Right renal cortex interstitium (tissue), 3 donors: Measurements from ENCODE around the gene CHAT. TPM values are rescaled to one million over a fixed set of nuclear protein-coding genes. Genes with fewer than 3 reads are reported as not detected.

ENCODE experiments used
- DNase-seq, 3 donors: peaks; one replicate each; pipeline ENCODE4 v3.0.0-alpha.2; 2013; ENCODE audit warnings: low read depth in 3 of 3, low spot score in 2 of 3
- polyA plus RNA-seq, 3 donors: library from polyadenylated mRNA; unstranded; fragments of 120-200 nt; gene quantifications; one replicate each; pipeline ENCODE4 v1.2.1, GENCODE V29; 2013; ENCODE audit not compliant: insufficient read length in 3 of 3

Gene CHAT
- polyA plus RNA-seq, 3 donors = not detected

DNA sequence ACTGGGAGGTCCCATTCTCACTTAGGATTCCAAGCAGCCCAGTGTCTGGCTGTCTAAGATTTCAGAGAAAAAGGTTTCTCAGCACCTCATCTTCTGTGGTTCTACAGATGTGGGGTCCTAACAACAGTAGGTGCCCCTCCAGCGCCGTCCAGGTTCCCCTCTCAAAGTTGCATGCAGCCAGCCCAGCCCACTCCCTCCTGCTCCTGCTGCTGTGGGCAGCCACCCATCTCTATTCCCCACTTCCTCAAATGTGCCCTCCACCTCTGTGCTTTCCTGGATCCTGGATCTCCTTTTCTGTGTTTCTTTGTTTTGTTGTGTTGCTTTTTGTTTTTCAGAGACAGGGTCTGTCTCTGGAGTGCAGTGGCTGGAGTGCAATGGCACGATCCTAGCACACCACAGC lies 17.0 kb upstream of the CHAT start:
- DNase-seq = no peak

DNA sequence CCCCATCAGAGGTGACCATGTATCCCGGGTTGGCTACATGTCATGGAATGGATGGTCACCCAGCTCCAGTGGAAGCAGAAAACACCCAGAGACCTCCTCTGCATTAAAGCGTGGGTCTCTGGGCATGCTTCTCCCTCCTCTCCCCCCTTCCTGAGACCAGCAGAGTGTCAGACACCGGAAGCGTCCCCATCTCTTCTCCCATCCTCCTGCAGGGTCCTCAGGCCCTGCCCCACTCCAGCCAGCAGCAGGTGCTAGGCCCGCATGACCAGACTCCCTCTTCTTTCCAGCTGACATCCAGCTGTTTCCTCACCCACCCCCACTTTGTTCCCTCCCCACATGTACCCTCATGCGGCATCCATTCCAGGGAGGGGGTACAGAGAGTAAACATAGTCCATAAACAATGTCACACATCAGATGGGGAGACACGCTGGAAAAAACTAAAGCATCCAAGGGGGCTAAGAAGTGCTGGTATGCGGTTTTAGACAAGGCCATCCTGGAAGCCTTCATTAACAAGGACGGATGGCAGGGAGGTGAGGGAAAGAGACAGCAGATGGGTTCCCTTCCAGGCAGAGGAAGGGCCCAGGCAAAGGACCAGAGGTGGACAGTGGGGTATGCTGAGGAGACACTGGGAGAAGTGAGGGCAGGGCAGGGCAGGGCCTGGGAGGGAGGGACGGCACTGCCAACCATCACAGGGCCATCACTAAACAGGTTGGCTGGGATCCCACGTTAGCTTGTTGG lies 16.2 kb upstream of the CHAT start:
- DNase-seq = no peak

DNA sequence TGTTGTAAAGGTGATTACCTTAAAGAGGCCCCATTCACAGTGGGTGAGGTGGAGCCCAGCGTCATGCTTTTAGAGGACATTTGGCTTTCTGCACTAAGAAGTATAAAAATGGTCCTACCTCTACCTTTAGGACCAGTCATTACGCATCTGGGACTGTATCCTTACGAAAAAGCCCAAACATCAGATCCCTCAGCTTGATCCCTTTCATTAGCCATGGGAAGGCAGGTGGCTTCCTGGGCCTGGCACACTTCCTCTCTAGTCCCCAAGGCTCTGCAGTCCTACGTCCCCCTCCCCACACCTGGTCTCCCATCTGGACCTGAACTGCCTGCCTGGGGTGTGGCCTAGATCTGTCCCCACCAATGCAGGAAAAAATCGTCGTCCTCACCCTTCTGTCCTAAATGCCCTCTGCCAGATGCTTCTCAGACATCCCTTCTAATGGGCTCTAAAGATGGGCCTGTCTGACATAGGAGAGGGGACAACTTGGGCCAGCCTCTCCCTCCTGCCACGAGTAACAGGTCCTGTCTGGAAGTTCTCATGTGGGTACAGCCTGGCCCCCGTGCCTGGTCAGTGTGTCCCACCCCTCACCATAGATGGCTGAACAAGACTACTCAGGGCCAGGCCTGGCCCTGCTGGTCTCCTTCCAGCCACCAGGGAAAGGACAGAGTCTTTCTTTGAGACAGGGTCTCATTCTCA lies 15.5 kb upstream of the CHAT start:
- no peak for DNase-seq

DNA sequence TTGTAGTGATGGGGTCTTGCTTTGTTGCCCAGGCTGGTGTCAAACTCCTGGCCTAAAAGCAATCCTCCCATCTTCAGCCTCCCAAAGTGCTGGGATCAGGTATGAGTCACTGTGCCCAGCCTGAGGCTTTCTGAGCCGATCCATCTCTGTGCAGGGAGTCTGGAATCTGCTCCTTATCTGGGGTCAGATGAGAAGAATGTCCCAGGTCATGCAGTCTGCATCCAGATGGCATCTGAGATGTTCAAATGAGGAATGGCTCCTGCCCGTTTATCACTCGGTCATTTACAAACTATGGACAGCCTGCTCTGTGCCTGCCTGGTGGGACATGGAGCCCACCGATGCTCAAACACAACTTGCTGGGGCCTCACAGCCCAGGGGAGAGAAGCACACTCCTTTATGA lies 14.9 kb upstream of the CHAT start:
- no peak for DNase-seq

DNA sequence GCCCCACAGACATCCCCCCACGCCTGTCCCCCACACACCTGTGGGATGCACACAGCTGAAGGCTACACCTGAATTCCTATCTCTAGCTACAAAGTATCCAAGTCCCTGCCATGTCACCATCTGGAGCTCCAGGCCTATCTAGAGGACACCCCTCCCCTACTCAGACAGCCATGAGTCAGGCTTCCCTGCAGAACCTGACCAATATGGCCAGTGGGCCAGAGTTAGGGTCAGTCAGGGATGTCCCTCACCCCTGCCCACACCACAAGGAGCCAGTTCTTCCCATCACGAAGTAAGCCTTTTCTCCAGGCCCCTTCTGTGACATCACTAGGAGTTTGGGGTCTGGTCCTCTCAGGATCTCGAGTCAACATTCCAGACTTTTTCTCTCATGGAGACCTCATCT lies 14.3 kb upstream of the CHAT start:
- DNase-seq = no peak

DNA sequence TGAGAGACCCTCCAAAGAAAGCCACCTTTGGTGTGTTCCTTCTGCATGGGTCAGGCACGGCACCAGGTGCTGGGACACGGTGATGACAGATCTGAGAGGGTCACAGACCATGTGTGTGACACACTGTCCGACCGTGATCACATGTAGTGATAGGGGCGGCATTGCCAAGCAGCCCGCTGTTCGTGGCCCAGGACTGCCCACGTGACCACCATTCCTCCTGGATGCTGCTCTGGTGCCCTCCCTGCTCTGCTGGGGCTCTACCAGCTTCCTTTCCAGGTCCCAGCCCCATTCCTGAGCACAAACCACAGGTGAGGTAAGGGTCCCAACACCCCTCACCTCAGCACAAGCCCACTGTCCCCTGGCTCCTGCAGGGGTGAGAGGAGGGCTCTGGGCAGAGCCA lies 13.8 kb upstream of the CHAT start:
- no peak for DNase-seq

DNA sequence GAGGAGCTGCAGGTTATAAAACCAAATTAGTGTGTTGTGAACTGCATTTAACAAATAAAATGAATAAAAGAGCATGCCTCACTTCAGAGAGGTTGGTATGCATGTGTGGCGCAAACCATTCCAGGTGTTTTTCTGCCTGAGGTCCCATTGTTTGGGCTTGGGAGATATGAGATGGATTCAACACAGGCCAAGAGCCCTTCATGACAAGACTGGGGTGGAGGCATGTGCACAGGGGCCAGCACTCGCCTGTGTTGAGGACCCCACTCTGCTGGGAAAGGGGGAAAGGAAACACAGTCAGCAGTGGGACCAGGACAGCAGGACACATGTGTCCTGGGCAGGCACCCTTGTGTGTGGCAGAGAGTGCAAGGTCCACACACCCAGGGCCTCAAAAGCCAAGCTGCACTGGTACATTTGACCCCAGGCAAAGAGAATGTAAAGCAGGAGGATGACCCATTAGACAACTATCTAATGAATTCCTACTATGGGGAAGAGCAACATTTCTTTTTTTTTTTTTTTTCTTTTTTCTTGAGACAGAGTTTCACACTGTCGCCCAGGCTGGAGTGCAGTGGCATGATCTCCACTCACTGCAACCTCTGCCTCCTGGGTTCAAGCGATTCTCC lies 12.9 kb upstream of the CHAT start:
- DNase-seq = no peak

DNA sequence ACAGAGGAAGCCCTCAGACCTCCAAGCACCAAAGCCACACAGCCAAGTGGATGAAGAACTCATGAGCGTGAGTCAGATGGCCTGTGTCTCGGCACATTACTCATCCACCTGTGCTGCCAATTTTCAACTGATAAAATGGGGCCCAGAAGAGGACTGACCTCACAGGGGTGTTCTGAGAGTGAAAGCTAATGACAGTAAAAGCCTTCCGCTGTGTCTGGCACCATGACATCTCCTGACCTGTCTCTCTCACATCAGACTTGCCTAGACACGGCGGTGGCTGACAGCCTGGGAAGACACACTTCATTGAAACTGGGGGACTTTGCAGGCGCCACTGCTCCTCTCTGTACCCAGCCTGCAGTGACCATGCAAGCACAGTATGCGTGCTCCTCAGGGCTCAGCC lies 12.0 kb upstream of the CHAT start:
- no peak for DNase-seq

DNA sequence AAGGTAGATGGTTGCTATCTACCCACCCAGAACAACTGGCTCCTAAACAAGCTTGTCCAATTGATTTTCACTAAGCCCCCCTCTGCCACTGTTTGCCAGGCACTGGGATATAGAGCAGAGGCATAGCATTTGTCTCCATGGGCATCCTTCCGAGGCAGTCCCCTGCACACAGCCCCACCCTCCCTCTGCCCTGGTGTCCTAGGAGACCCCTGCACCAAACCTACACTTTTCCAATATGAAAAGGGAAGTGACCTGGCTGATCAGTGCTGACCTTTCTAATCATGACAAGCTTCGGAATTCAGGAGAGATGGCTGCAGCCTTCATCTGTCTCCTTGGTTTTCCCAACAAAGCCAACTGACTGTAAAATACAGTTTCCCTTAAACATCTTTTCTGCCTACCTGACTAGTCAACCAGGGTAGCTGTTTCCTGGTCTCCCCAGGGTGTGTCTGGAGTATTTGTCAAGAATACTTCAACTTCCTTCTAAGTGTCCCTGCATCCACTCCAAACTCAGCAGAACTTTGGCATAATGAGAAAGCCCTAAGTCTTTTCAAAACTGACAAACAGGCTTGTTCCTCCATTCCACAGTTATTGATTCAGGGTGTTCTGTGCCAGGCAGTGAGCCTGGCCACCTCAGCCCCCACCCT lies 11.3 kb upstream of the CHAT start:
- DNase-seq = no peak

DNA sequence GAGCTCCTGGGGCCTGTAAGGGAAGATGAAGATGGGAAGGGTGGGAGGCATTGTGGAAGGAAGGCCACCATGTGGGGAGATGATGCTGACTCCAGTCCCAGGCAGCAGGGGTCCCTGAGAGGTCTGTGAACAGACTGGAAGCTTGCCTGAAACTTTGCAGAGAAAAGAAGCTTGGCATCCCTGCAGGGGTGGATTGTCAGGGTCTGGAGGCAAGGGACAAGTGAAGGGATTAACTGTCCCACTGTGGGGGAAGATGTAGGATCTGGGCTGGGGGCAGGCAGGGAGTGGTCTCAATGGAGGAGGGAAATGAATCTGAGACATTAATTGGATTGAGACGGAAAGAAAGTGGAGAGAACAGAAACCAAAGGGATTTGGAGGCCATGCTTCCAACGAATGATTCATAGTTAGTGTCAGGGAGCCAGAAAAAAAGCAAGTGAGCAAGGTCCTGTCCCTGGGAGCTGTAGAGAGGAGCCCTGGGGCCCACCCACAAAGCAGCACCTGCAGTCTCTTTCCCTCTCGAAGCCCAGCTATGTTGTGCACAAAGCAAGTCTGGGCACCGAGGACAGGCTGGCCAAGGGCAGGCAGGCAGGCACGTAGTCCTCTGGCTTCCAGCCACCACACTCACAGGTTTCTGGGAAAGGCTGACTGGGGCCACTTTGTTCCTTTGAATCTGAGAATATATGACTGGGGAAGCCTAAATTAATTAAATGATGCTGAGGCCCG lies 8.5 kb upstream of the CHAT start:
- DNase-seq = no peak

DNA sequence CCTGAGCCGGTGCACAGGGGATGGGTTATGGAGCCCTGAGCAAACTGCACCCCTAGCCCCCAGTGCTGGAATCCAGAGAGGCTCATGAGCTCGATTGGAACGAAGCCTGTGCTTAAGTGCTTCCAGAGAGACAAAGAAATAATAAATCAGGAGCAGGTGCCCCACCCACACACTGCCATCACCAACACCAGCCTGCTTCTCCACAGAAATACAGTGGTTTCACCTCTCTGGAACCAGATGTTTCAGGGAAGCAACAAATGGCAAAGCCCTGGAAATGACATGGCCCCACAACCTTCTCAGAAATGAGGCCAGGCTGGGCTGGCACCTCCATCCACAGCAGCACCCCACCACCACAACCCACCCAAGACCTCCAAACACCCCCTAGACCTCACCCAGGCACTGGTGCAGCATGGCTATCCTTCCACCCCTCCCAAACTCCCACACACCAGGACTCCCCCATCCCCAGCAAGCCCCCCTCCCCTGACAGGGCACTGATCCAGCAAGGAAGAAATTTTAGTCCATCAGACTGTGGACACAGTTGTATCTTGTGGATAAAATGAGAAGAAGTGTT lies 7.8 kb upstream of the CHAT start:
- DNase-seq = no peak

DNA sequence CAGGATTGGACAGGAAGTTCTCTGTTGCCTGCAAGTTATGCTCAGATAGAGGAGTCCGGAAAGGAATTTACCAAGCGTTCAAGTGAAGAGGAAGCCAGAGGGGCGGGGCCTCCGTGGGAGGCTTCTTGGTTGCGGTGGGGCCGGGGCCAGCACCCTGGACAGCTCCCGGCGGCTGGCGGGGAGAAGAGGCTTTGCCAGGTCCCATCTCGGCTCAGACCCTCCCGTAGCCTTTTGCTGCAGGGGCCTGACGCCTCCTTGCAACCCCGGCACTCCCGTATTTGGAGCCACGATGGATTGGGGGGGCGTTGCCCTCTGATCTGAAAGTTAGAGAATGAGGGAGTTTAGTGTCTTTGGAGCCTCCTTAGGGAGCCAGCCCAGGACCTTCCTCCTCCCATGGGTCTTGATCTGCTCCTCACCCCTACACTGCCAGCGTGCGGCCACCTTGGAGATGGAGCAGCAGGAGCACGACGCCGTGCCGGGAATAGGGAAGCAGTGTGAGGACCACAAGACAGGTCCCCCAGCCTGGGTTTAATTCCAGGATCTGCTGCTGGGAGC lies 6.8 kb upstream of the CHAT start:
- DNase-seq = peak; percentile 36 to 67 (median 51)

DNA sequence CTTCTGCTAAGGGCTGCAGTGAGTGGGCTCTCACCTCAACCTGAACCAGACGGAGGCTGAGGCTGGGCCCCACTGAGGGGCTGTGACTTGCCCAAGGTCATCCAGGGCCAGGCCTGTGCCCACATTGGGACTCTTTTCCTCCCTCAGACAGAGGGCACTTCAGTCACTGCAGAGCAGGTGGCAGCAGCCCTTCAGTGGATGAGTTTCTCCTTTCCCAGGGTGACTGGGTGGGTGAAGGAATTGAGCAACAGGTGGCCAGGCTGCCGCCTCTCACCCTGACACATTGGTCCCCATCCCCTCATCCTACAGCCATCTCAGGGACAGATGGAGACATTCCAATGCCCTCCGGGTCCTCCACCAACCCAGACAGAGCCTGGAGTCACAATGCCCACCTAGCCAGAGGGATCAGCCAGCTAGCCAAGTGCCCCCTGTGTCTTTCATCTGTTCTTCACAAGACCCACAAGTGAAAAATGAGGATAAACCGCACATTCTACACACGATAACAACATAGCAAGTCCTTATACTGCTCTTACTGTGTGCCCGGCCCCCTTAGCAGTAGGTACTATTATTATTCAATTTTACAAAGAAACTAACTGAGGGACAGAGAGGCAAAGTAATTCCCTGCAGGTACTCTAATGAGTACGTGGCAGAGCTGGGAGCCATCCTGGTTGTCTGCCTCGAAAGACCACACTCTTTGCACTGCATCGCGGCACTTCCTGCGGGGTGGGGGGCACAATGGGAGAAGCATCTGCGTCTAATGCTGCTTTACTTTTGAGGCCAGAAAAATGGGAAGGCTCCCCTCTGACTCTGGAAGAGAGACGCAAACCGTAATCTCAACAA lies 5.5 kb upstream of the CHAT start:
- DNase-seq = no peak

DNA sequence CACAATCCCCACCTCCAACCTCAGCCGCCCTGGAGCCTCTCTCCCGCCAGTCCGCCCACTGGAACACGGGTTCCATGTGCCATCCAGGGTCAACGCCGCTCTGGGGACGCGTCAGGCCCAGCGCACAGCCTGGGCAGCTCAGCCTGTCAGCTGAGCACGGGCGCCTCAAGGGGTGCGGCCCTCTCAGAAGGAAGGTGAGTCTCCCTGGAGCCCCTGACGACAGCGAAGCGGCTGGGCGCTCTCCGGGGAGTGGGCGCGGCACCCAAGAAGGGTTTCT lies 4.9 kb upstream of the CHAT start:
- no peak for DNase-seq

DNA sequence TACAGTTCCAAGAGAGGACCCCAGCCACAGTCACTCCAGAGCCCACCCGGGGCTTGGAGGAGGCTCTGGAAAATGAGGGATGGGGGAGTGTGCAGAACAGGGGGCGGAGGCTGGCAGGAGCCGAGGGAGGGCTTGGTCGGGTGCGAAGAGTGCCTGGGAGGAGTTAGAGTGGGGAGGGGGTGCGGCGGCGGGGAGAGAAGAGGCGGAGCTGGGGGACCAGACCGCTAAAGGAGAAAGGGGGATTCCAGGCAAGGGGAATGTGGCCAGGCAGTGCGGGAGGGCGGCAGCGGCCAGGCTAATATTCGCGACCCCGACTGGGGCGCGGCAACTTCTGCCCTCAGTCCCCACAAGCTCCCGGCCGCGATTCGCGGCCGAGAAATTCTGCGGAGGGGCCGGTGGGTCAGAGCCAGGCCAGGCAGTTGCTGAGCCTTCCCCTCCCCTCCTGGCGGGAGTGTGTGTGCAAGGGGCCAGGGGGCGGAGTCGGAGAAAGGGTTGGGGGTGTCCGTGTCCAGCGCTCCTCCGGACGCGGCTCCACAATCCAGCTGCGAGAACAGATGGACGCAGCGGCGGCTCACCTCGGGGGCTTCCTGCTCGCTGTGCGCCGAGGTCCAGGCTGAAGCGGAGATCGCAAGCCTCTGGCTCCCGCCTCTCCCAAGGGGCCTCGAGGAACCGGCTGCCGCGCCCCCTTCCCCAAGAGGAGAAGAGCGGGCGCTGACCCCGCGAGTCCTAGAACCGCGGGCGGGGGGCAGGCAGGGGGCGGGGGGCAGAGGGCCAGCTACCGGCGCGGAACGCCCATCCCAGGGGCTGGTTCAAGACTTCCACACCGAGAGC lies 4.3 kb upstream of the CHAT start:
- DNase-seq = no peak

DNA sequence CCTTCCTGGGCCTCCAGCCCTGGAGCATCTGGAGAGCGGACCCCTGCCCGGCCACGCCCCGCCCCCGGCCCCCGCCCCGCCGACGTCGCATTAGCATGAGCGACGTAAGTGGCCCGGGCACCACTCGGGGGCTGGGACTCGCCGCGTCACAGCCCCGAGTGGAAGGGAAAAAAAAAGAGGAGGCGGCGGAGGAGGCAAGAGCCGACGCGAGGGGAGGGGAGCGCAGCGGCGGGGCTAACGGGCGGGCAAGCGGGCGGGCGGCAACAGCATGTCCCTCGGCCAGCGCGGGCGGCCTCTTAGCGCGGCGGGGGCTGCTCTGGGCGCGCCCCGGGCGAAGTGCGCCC lies 3.8 kb upstream of the CHAT start, which contains the start of gene SLC18A3:
Gene SLC18A3 (plus strand): TSS at position 197 of the 344 bp plus-strand sequence. CDS start 431 bp downstream, outside the sequence.
- DNase-seq = no peak

DNA sequence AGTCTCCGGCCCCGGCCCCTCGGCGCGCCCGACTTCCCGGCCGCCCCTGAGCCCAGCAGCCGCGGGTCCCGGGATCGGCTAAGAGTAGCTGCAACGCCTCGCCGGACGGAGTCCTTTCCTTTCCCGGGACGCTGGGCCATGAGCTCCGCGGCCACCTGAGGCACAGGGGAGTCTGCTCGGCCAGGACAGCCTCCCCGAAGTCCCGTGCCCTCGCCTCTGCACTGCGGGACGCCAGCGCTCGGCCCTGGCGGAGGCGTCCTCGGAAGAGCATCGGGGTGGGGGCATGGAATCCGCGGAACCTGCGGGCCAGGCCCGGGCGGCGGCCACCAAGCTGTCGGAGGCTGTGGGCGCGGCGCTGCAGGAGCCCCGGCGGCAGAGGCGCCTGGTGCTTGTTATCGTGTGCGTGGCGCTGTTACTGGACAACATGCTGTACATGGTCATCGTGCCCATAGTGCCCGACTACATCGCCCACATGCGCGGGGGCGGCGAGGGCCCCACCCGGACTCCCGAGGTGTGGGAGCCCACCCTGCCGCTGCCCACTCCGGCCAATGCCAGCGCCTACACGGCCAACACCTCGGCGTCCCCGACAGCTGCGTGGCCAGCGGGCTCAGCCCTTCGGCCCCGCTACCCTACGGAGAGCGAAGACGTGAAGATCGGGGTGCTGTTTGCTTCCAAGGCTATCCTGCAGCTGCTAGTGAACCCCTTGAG lies 3.2 kb upstream of the CHAT start:
- no peak for DNase-seq

DNA sequence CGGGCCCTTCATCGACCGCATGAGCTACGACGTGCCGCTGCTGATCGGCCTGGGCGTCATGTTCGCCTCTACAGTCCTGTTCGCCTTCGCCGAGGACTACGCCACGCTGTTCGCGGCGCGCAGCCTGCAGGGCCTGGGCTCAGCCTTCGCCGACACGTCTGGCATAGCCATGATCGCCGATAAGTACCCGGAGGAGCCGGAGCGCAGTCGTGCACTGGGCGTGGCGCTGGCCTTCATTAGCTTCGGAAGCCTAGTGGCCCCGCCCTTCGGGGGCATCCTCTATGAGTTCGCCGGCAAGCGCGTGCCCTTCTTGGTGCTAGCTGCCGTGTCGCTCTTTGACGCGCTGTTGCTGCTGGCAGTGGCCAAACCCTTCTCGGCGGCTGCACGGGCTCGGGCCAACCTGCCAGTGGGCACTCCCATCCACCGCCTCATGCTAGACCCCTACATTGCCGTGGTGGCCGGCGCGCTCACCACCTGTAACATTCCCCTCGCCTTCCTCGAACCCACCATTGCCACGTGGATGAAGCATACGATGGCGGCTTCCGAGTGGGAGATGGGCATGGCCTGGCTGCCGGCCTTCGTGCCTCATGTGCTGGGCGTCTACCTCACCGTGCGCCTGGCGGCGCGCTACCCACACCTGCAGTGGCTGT lies 2.5 kb upstream of the CHAT start:
- no peak for DNase-seq
